Gastrocnemius medialis (tissue), 4 donors: Measurements from ENCODE around the gene RPL34. TPM values are rescaled to one million over a fixed set of nuclear protein-coding genes. Genes with fewer than 3 reads are reported as not detected.

Source experiments
- ATAC-seq, 2 donors: fragments of 150-250 bp; one replicate each; pipeline ENCODE4 v1.9.1; 2016
- DNase-seq, 2 donors: peaks; one replicate each; pipeline ENCODE4 v3.0.0-alpha.2; 2019
- H3K27ac ChIP-seq, 4 donors: fragments of 200-600 bp; sonication (generic); 1 replicate in 1 of 4; 2 replicates in 3 of 4; pipeline ENCODE4 v1.5.1; 2016 to 2018; ENCODE audit warnings: mild to moderate bottlenecking in 2 of 4, moderate library complexity in 1 of 4
- H3K27me3 ChIP-seq, 3 donors: fragments of 200-600 bp; sonication (generic) in 2 of 3; 1 replicate in 1 of 3; 2 replicates in 2 of 3; pipeline versions ENCODE4 v1.5.1 to v1.6.0; 2016 to 2019; ENCODE audit warnings: mild to moderate bottlenecking in 1 of 3, moderate library complexity in 1 of 3
- H3K36me3 ChIP-seq, 2 donors: fragments of 200-600 bp; sonication (generic) in 1 of 2; one replicate each; pipeline ENCODE4 v1.5.1; 2017 to 2018
- H3K4me1 ChIP-seq, 2 donors: fragments of 200-600 bp; sonication (generic) in 1 of 2; one replicate each; pipeline ENCODE4 v1.5.1; 2016 to 2017; ENCODE audit warnings: mild to moderate bottlenecking in 2 of 2
- H3K4me3 ChIP-seq, 4 donors: fragments of 200-600 bp; sonication (generic) in 3 of 4; 1 replicate in 1 of 4; 2 replicates in 3 of 4; pipeline ENCODE4 v1.5.1; 2016 to 2019; ENCODE audit warnings: mild to moderate bottlenecking in 2 of 4
- H3K9me3 ChIP-seq, 3 donors: fragments of 200-600 bp; sonication (generic) in 2 of 3; 1 replicate in 1 of 3; 2 replicates in 2 of 3; pipeline ENCODE4 v1.5.1; 2016 to 2019
- POLR2A ChIP-seq, 2 donors: fragments of 450-650 bp; IDR thresholded peaks; one replicate each; pipeline ENCODE4 v1.6.1; 2017; ENCODE audit warnings: antibody characterized with exemption in 2 of 2, mild to moderate bottlenecking in 2 of 2, moderate library complexity in 2 of 2
- in situ Hi-C, 4 donors: fragments of 200-750 bp; cut with MboI; loops; one replicate each; pipeline versions ENCODE4 v1.15.0 to v1.8.0; 2017; ENCODE audit warnings: low sequenced_read_pairs in 4 of 4
- intact Hi-C: fragments of 100-400 bp; cut with DNase I; formaldehyde crosslinking; loops from one replicate; pipeline ENCODE4 v1.15.1; 2023; ENCODE audit warnings: low total_unique reads
- total RNA-seq, 4 donors: library from RNA; depleted of rRNA; stranded (reverse); fragments of >200 nt; gene quantifications; one replicate each; pipeline versions ENCODE4 v1.1.0 to v1.2.3, GENCODE V29; 2016
- TF ChIP-seq, protein P1 (sequence below), 5 experiments: fragments of 450-650 bp in 3 of 5; fragments of 200-600 bp in 2 of 5; sonication (generic) in 2 of 5; IDR thresholded peaks in 4 of 5; conservative IDR thresholded peaks in 1 of 5; 1 replicate in 4 of 5; 2 replicates in 1 of 5; pipeline ENCODE4 v1.5.1; 2016 to 2019; ENCODE audit warnings: antibody characterized with exemption in 5 of 5, mild to moderate bottlenecking in 3 of 5, moderate library complexity in 3 of 5

RPL34 gene
- total RNA-seq, 4 donors from 2014 or later = 419 to 608 (median 540) TPM

DNA sequence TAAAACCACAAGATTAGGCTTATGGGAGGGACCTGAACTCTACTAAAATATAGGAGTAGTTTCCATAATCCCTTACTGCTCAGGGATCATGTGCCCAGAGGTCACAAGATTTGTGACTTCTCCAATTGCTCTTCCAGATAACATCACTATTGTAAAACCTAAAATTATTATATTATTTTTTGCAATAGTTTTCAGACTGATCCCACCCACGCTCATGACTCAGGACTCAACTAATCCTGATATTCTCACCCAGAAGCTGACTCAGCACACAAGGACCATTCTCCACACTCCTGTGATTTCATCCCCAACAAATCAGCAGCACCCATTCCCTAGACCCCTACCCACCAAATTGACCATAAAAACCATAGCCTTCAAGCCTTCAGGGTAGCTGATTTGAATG lies 24.0 kb upstream of the RPL34 start:
- intact Hi-C loops = no loop called here
- Histone ChIP-seq H3K9me3 (no peaks in the 10 kb centered on the region), H3K27me3 (no peaks in the 10 kb centered on the region), H3K4me3 (no peak overlapping the region), H3K4me1 (no peaks in the 10 kb centered on the region), H3K27ac (no peak overlapping the region), H3K36me3 (no peaks in the 10 kb centered on the region)
- DNase-seq (no peak), ATAC-seq (no peak)
- TF ChIP-seq, protein P1, sequence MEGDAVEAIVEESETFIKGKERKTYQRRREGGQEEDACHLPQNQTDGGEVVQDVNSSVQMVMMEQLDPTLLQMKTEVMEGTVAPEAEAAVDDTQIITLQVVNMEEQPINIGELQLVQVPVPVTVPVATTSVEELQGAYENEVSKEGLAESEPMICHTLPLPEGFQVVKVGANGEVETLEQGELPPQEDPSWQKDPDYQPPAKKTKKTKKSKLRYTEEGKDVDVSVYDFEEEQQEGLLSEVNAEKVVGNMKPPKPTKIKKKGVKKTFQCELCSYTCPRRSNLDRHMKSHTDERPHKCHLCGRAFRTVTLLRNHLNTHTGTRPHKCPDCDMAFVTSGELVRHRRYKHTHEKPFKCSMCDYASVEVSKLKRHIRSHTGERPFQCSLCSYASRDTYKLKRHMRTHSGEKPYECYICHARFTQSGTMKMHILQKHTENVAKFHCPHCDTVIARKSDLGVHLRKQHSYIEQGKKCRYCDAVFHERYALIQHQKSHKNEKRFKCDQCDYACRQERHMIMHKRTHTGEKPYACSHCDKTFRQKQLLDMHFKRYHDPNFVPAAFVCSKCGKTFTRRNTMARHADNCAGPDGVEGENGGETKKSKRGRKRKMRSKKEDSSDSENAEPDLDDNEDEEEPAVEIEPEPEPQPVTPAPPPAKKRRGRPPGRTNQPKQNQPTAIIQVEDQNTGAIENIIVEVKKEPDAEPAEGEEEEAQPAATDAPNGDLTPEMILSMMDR (IDR thresholded peaks at IDR 0.05 in 4 of 5, conservative IDR thresholded peaks at IDR 0.05 in 1 of 5) = no peak
- TF ChIP-seq POLR2A (IDR thresholded peaks at IDR 0.05) = no peak
- in situ Hi-C loops = no loop called here

DNA sequence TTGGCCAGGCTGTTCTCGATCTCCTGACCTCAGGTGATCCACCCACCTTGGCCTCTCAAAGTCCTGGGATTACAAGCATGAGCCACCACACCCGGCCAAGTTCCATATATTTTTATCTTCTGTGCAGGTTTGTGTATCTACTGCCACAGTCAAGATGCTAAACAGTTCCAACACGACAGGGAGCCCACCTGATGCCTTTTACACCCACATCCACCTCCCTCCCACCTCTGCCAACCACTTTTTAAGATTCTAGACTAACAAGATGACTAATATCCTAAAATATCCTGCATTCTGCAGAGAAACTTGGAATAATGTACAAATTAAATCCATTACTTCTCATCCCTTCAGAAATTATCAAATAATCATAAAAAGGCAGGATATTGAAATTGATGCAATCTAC lies 19.3 kb upstream of the RPL34 start:
- DNase-seq (no peak), ATAC-seq (no peak)
- Histone ChIP-seq H3K4me1 (no peaks in the 10 kb centered on the region), H3K27me3 (no peaks in the 10 kb centered on the region), H3K4me3 (no peak overlapping the region), H3K36me3 (no peaks in the 10 kb centered on the region), H3K27ac (no peak overlapping the region), H3K9me3 (no peaks in the 10 kb centered on the region)
- in situ Hi-C loops (loop anchor here in 1 of 4 donors (25.0 kb wide), 1 partner anchor 889 kb away; the partner anchor contains the start of gene PAPSS1), intact Hi-C loops (no loop called here)
- no peak for TF ChIP-seq POLR2A (IDR thresholded peaks at IDR 0.05)
- TF ChIP-seq, protein P1 (IDR thresholded peaks at IDR 0.05 in 4 of 5, conservative IDR thresholded peaks at IDR 0.05 in 1 of 5) = no peak

DNA sequence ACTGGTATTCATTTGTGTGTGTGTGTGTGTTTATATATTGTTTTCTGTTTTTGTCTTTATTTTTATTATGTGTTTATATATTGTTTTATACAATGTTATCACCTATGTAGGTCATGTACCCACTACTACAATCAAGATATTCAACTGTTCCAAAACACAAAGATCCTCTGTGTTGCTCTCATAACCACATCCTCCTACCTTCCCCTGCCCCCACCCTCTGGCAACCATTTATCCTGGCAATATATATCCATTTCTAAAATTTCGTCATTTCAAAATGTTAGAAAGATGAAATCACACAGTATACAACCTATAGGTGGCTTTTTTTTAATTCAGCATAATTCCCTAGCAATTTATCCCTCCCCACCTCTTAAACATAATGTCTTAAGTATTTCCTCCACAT lies 18.8 kb upstream of the RPL34 start:
- Histone ChIP-seq H3K9me3 (no peaks in the 10 kb centered on the region), H3K27ac (no peak overlapping the region), H3K4me3 (no peak overlapping the region), H3K36me3 (no peaks in the 10 kb centered on the region), H3K4me1 (no peaks in the 10 kb centered on the region), H3K27me3 (no peaks in the 10 kb centered on the region)
- TF ChIP-seq, protein P1 (IDR thresholded peaks at IDR 0.05 in 4 of 5, conservative IDR thresholded peaks at IDR 0.05 in 1 of 5) = no peak
- no peak for TF ChIP-seq POLR2A (IDR thresholded peaks at IDR 0.05)
- DNase-seq (no peak), ATAC-seq (no peak)
- in situ Hi-C loops = loop anchor here in 1 of 4 donors (25.0 kb wide), 1 partner anchor 889 kb away; the partner anchor contains the start of gene PAPSS1
- intact Hi-C loops = no loop called here

DNA sequence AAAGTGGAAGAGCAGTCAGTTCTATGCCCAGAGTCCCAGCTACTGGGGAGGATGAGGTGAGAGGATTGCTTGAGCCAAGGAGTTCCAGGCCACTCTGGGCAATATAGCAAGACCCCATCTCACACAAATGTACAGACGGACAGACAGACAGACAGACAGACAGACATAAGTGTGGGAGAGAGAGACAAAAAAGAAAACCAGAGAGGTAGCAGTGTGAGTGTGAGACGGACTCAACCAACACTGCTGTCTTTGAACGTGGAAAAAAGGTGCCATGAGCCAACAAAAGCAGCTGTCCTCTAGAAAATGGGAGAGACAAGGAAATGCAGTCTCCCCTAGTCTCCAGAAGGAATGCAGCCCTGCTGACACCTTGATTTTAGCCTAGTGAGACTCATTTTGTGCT lies 18.2 kb upstream of the RPL34 start:
- ATAC-seq (no peak), DNase-seq (no peak)
- no peaks in the 10 kb centered on the region for H3K4me1 ChIP-seq
- TF ChIP-seq, protein P1 (IDR thresholded peaks at IDR 0.05 in 4 of 5, conservative IDR thresholded peaks at IDR 0.05 in 1 of 5) = no peak
- TF ChIP-seq POLR2A (IDR thresholded peaks at IDR 0.05) = no peak
- H3K27ac ChIP-seq = no peak overlapping the region
- no peaks in the 10 kb centered on the region for H3K36me3 ChIP-seq
- H3K27me3 ChIP-seq = no peaks in the 10 kb centered on the region
- intact Hi-C loops = no loop called here
- no peaks in the 10 kb centered on the region for H3K9me3 ChIP-seq
- in situ Hi-C loops = loop anchor here in 1 of 4 donors (25.0 kb wide), 1 partner anchor 890 kb away; the partner anchor contains the start of gene PAPSS1
- no peak overlapping the region for H3K4me3 ChIP-seq
